K562 (cell line): Measurements from ENCODE around the gene MYL12B. TPM values are rescaled to one million over a fixed set of nuclear protein-coding genes. Genes with fewer than 3 reads are reported as not detected.

Experiments used
- ARID2 ChIP-seq: fragments of 450-650 bp; IDR thresholded peaks from 2 replicates; pipeline ENCODE4 v1.6.1; 2017; ENCODE audit warnings: antibody characterized with exemption, mild to moderate bottlenecking
- CAMTA2 ChIP-seq: fragments of 250-450 bp; sonication (Bioruptor Pico); conservative IDR thresholded peaks from 2 replicates; pipeline ENCODE4 v1.5.1; 2022
- CTCFL ChIP-seq: IDR thresholded peaks from 2 replicates; pipeline ENCODE4 v1.6.1; 2011; ENCODE audit warnings: borderline replicate concordance, low read depth, mild to moderate bottlenecking, moderate library complexity, low read length; ENCODE audit not compliant: insufficient read depth, poor library complexity, severe bottlenecking
- EP300 ChIP-seq: IDR thresholded peaks from 2 replicates; pipeline ENCODE4 v1.6.1; 2012; ENCODE audit warnings: low read length, improper control_type of control experiment
- HDGF ChIP-seq: fragments of 450-650 bp; IDR thresholded peaks from 2 replicates; pipeline ENCODE4 v1.6.1; 2016
- HSF4 ChIP-seq: fragments of 250-450 bp; sonication (Bioruptor Pico); IDR thresholded peaks from 2 replicates; pipeline ENCODE4 v2.1.2; 2022; ENCODE audit warnings: mild to moderate bottlenecking, moderate library complexity, borderline replicate concordance
- KDM4B ChIP-seq, 2 experiments: fragments of 450-650 bp in 1 of 2; sonication (generic) in 1 of 2; IDR thresholded peaks; 2 replicates each; pipeline ENCODE4 v1.6.1; 2016 to 2017; ENCODE audit warnings: borderline replicate concordance in 2 of 2, antibody characterized with exemption in 1 of 2, low read depth in 1 of 2, mild to moderate bottlenecking in 1 of 2
- NCOA6 ChIP-seq: fragments of 450-650 bp; IDR thresholded peaks from 2 replicates; pipeline ENCODE4 v1.6.1; 2017; ENCODE audit warnings: mild to moderate bottlenecking
- NCOR1 ChIP-seq: fragments of 450-650 bp; IDR thresholded peaks from 2 replicates; pipeline ENCODE4 v1.6.1; 2016; ENCODE audit warnings: mild to moderate bottlenecking, moderate library complexity
- PHB2 ChIP-seq: fragments of 450-650 bp; IDR thresholded peaks from 2 replicates; pipeline ENCODE4 v1.6.1; 2017; ENCODE audit warnings: low read depth
- PTTG1 ChIP-seq: fragments of 450-650 bp; IDR thresholded peaks from 2 replicates; pipeline ENCODE4 v1.6.1; 2016; ENCODE audit warnings: low read depth, mild to moderate bottlenecking, missing genetic modification characterization, missing compliant biosample characterization
- RFX5 ChIP-seq: IDR thresholded peaks from 2 replicates; pipeline ENCODE4 v1.6.1; 2011; ENCODE audit warnings: low read depth, mild to moderate bottlenecking, improper control_type of control experiment, low read length
- SLC30A9 ChIP-seq: fragments of 250-450 bp; sonication (Bioruptor Pico); IDR thresholded peaks from 2 replicates; pipeline ENCODE4 v1.8.0; 2022; ENCODE audit warnings: mild to moderate bottlenecking, moderate library complexity
- SRSF1 ChIP-seq: fragments of 200-400 bp; formaldehyde crosslinking; IDR thresholded peaks from 2 replicates; pipeline ENCODE4 v1.6.1; 2017; ENCODE audit warnings: mild to moderate bottlenecking, low read depth, low read length, moderate library complexity
- STAT6 ChIP-seq: sonication (generic); formaldehyde crosslinking; IDR thresholded peaks from 2 replicates; pipeline ENCODE4 v1.8.1; 2023; ENCODE audit warnings: mild to moderate bottlenecking, missing genetic modification reagents
- ZBTB1 ChIP-seq: sonication (generic); formaldehyde crosslinking; IDR thresholded peaks from 2 replicates; pipeline ENCODE4 v1.8.1; 2023; ENCODE audit warnings: missing genetic modification reagents, low read depth, mild to moderate bottlenecking, borderline replicate concordance
- ZNF146 ChIP-seq: IDR thresholded peaks from one replicate; pipeline ENCODE4 v1.6.1; 2018; ENCODE audit warnings: missing compliant biosample characterization; ENCODE audit not compliant: unreplicated experiment
- ZNF224 ChIP-seq: sonication (generic); formaldehyde crosslinking; IDR thresholded peaks from 2 replicates; pipeline ENCODE4 v1.8.0; 2022; ENCODE audit warnings: mild to moderate bottlenecking, missing genetic modification reagents
- ZNF354B ChIP-seq: fragments of 250-450 bp; sonication (Bioruptor Pico); IDR thresholded peaks from 2 replicates; pipeline ENCODE4 v1.4.0; 2020
- ZNF780A ChIP-seq: fragments of 250-450 bp; sonication (Bioruptor Pico); IDR thresholded peaks from 2 replicates; pipeline ENCODE4 v1.5.0; 2021; ENCODE audit warnings: mild to moderate bottlenecking
- polyA plus RNA-seq, 8 experiments: library from polyadenylated mRNA; depleted of rRNA in 4 of 8; stranded (reverse) in 5 of 8; unstranded in 3 of 8; fragments of >200 nt; fragmentation: Nextera tagmentation in 2 of 8; fragmentation: Illumina TruSeq in 1 of 8; extraction: Ambion mirVana in 2 of 8; extraction: Trizol in 1 of 8; gene quantifications; 2 replicates each; pipeline versions ENCODE4 v1.2.1 to v1.2.3, GENCODE V29; 2011 to 2014; ENCODE audit warnings: inconsistent platforms in 1 of 8, missing spikeins in 1 of 8
- total RNA-seq, 7 experiments: library from RNA; depleted of rRNA in 6 of 7; stranded (reverse); fragments of >200 nt in 6 of 7; fragmentation: Illumina TruSeq in 2 of 7; extraction: Trizol in 2 of 7; gene quantifications; 2 replicates each; pipeline versions ENCODE4 v1.2.1 to v1.2.3, GENCODE V29; 2011 to 2021; ENCODE audit warnings: low replicate concordance in 1 of 7
- TF ChIP-seq, protein P1 (sequence below): sonication (generic); formaldehyde crosslinking; IDR thresholded peaks from 2 replicates; pipeline ENCODE4 v1.8.0; 2023; ENCODE audit warnings: mild to moderate bottlenecking, missing genetic modification reagents

Gene MYL12B
- total and polyA plus RNA-seq, 9 of the 15 experiments (the other 6 are each of a cell fraction or from before 2014, with no cell fraction given) = 220 to 995 (median 463) TPM

GRCh38 chr18:3245853-3246634 is 15.9 kb upstream of the MYL12B start (continued):
- TF ChIP-seq ZBTB1 (CRISPR knock-in tag) = 0 out of 2 replicates have a peak, but pooled peaks have one; percentile 47
- no peak for TF ChIP-seq ZNF146
- TF ChIP-seq RFX5 = no peak
- TF ChIP-seq CTCFL = no peak
- TF ChIP-seq SLC30A9 (CRISPR knock-in tag) = no peak
- no peak for TF ChIP-seq PHB2
- no peak for TF ChIP-seq NCOR1
- TF ChIP-seq CAMTA2 = no peak
- no peak for TF ChIP-seq HSF4 (CRISPR knock-in tag)
- no peak for TF ChIP-seq STAT6
- TF ChIP-seq, protein P1, sequence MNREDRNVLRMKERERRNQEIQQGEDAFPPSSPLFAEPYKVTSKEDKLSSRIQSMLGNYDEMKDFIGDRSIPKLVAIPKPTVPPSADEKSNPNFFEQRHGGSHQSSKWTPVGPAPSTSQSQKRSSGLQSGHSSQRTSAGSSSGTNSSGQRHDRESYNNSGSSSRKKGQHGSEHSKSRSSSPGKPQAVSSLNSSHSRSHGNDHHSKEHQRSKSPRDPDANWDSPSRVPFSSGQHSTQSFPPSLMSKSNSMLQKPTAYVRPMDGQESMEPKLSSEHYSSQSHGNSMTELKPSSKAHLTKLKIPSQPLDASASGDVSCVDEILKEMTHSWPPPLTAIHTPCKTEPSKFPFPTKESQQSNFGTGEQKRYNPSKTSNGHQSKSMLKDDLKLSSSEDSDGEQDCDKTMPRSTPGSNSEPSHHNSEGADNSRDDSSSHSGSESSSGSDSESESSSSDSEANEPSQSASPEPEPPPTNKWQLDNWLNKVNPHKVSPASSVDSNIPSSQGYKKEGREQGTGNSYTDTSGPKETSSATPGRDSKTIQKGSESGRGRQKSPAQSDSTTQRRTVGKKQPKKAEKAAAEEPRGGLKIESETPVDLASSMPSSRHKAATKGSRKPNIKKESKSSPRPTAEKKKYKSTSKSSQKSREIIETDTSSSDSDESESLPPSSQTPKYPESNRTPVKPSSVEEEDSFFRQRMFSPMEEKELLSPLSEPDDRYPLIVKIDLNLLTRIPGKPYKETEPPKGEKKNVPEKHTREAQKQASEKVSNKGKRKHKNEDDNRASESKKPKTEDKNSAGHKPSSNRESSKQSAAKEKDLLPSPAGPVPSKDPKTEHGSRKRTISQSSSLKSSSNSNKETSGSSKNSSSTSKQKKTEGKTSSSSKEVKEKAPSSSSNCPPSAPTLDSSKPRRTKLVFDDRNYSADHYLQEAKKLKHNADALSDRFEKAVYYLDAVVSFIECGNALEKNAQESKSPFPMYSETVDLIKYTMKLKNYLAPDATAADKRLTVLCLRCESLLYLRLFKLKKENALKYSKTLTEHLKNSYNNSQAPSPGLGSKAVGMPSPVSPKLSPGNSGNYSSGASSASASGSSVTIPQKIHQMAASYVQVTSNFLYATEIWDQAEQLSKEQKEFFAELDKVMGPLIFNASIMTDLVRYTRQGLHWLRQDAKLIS (CRISPR knock-in tag) = peak; percentile 57; the same call in 1 of the 2 replicates
- peak; percentile 61; the same call in 1 of the 2 replicates for TF ChIP-seq ARID2
- no peak for TF ChIP-seq ZNF224 (CRISPR knock-in tag)
- 0 out of 4 replicates have a peak, but pooled peaks of 1 of the 2 experiments have one; percentile 33 for TF ChIP-seq KDM4B (IDR thresholded peaks at IDR 0.05; ENCODE audit: borderline replicate concordance in 2 of 2, low read depth in 1 of 2)
- peak; percentile 60; the same call in 1 of the 2 replicates for TF ChIP-seq EP300
- no peak for TF ChIP-seq ZNF354B (CRISPR knock-in tag)
- TF ChIP-seq SRSF1 = no peak
- no peak for TF ChIP-seq ZNF780A (CRISPR knock-in tag)
- TF ChIP-seq HDGF = 0 out of 2 replicates have a peak, but pooled peaks have one; percentile 65
- TF ChIP-seq NCOA6 = no peak
- no peak for TF ChIP-seq PTTG1 (tag)
